ENCODE data around the gene FLNA.

FLNA gene

GRCh38 chrX:154369449-154370299 lies 4.8 kb downstream of the FLNA start:
- Histone ChIP-seq H2AFZ (ENCODE audit: low read length) (no peak overlapping the region), H3K4me3 (ENCODE audit: low read depth, low read length, poor library complexity, severe bottlenecking) (peak overlapping the region; percentile 92), H3K9ac (ENCODE audit: low read length) (peak overlapping the region; percentile 81), H3K27me3 (ENCODE audit: insufficient read depth, low read length) (no peaks in the 10 kb centered on the region), H3K27ac (ENCODE audit: low read depth, low read length, poor library complexity, severe bottlenecking) (peak overlapping the region; percentile 71), H3K36me3 (ENCODE audit: insufficient read depth, low read length) (no peaks in the 10 kb centered on the region), H3F3A (ENCODE audit: insufficient read depth, low read length) (no peaks in the 10 kb centered on the region), H3K79me2 (ENCODE audit: insufficient read depth, low read length) (no peaks in the 10 kb centered on the region), H3K4me2 (ENCODE audit: low read length) (peak overlapping the region; percentile 95), H4K20me1 (ENCODE audit: insufficient read depth, low read length) (no peaks in the 10 kb centered on the region), H3K9me3 (ENCODE audit: low read length) (no peaks in the 10 kb centered on the region), H3K4me1 (ENCODE audit: insufficient read depth, low read length, severe bottlenecking) (peaks cover 48% of the 10 kb centered on the region), H3K9me2 (ENCODE audit: low read depth, low read length) (no peaks in the 10 kb centered on the region)
- no peak for TF ChIP-seq EZH2 (IDR thresholded peaks at IDR 0.05; ENCODE audit: borderline replicate concordance, low read length)
- TF ChIP-seq, protein P1, sequence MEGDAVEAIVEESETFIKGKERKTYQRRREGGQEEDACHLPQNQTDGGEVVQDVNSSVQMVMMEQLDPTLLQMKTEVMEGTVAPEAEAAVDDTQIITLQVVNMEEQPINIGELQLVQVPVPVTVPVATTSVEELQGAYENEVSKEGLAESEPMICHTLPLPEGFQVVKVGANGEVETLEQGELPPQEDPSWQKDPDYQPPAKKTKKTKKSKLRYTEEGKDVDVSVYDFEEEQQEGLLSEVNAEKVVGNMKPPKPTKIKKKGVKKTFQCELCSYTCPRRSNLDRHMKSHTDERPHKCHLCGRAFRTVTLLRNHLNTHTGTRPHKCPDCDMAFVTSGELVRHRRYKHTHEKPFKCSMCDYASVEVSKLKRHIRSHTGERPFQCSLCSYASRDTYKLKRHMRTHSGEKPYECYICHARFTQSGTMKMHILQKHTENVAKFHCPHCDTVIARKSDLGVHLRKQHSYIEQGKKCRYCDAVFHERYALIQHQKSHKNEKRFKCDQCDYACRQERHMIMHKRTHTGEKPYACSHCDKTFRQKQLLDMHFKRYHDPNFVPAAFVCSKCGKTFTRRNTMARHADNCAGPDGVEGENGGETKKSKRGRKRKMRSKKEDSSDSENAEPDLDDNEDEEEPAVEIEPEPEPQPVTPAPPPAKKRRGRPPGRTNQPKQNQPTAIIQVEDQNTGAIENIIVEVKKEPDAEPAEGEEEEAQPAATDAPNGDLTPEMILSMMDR (IDR thresholded peaks at IDR 0.05; ENCODE audit: low read length), result no peak

DNA sequence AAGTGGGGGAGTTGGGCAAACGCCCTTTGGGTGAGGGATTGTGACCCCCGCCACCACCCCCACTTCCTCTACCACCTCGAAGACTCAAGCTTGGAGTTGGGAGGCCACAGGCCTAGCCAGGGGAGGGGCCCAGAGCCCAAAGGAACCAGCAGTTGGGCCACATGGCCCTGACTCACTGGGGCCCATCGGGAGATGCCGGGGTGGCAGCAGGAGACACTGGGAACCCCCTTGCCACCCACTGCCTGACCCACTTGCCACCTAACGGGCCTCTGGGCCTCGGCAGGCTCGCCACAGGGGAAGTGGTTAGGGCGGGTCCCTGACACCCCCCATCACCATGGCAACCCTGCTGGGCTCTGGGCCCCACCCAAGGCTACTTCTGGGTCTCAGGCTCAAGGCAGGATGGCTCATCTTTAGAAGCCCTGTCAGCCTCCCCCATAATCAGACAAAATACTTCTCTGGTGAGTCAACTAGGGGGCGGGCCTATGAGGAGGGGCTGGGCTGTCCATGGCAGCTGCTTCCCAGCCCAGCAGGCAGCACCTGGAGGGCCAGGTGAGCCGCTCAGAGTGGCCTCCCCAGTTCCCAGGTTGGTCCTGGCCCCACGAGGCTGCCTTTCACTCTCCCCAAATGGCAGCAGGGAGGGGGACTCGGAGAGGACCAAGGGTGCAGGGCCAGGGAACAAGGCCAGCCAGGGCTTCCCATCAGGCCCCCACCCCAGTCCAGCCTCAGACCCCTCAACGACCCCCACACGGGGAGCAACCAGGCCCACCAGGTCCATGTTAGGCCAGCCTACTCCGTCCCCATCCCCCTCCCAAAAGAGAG lies 5.6 kb downstream of the FLNA start:
- H3K9me3 ChIP-seq (ENCODE audit: low read length), result no peaks in the 10 kb centered on the region
- peaks cover 42% of the 10 kb centered on the region for H3K4me1 ChIP-seq (ENCODE audit: insufficient read depth, low read length, severe bottlenecking)
- H3K9ac ChIP-seq (ENCODE audit: low read length), result peak overlapping the region; percentile 35; the same call in 1 of the 2 replicates
- peak overlapping the region; percentile 95 for H3K4me2 ChIP-seq (ENCODE audit: low read length)
- H2AFZ ChIP-seq (ENCODE audit: low read length), result no peak overlapping the region
- no peaks in the 10 kb centered on the region for H4K20me1 ChIP-seq (ENCODE audit: insufficient read depth, low read length)
- no peaks in the 10 kb centered on the region for H3K79me2 ChIP-seq (ENCODE audit: insufficient read depth, low read length)
- H3K27me3 ChIP-seq (ENCODE audit: insufficient read depth, low read length), result no peaks in the 10 kb centered on the region
- no peaks in the 10 kb centered on the region for H3K9me2 ChIP-seq (ENCODE audit: low read depth, low read length)
- no peaks in the 10 kb centered on the region; the same call in 1 of the 2 replicates for H3K36me3 ChIP-seq (ENCODE audit: insufficient read depth, low read length)
- peak overlapping the region; percentile 37 for H3K27ac ChIP-seq (ENCODE audit: low read depth, low read length, poor library complexity, severe bottlenecking)
- TF ChIP-seq EZH2 (IDR thresholded peaks at IDR 0.05; ENCODE audit: borderline replicate concordance, low read length), result no peak
- TF ChIP-seq, protein P1 (IDR thresholded peaks at IDR 0.05; ENCODE audit: low read length), result no peak
- H3F3A ChIP-seq (ENCODE audit: insufficient read depth, low read length), result no peaks in the 10 kb centered on the region
- H3K4me3 ChIP-seq (ENCODE audit: low read depth, low read length, poor library complexity, severe bottlenecking), result peak overlapping the region; percentile 92

DNA sequence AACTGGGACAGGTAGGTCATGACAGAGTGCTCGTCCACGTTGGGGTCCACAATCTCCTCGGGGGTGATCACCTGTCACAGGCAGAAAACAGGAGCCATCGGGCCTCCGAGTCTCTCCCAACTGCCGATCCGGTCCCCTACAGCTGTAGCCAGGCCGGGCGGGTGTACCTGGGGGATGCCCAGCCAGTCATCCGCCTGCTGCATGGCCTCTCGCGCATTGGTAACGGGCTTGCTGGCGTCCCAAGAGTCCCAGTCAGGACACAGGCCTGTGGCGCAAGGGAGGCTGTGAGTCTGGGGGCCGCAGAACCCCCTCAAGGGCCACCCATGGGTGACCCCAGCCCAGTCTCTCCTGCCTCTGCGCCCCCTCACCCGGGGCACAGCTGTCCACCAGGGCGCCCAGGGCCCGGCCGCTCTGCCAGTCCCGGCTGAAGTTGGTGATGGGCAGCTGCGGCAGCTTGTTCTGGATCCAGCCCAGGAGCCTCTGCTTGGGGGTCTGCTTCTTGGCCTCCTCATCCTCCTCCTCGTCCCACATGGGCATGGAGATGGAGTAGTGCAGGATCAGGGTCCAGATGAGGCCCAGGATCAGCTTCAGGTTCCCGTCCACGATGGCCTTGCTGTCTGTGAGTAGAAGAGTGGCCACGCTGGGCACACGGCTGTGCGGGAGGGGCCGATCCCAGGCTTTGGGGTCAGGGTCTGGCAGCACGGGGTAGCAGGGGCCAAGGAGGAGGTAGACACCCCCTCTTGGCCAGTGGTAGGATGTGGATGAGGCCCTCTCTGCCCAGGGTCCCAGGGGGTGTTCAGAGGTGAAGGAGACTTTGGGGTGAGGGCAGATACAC lies 6.7 kb downstream of the FLNA start:
- H3K36me3 ChIP-seq (ENCODE audit: insufficient read depth, low read length), result peaks cover 2% of the 10 kb centered on the region
- H3K9ac ChIP-seq (ENCODE audit: low read length), result no peak overlapping the region

More for the DNA sequence above, 6.7 kb downstream of the FLNA start:
- Histone ChIP-seq H3K4me2 (ENCODE audit: low read length) (no peak overlapping the region), H3K9me3 (ENCODE audit: low read length) (no peaks in the 10 kb centered on the region), H4K20me1 (ENCODE audit: insufficient read depth, low read length) (no peaks in the 10 kb centered on the region), H3K27ac (ENCODE audit: low read depth, low read length, poor library complexity, severe bottlenecking) (no peak overlapping the region), H3K4me3 (ENCODE audit: low read depth, low read length, poor library complexity, severe bottlenecking) (no peak overlapping the region), H3K79me2 (ENCODE audit: insufficient read depth, low read length) (no peaks in the 10 kb centered on the region), H3F3A (ENCODE audit: insufficient read depth, low read length) (no peaks in the 10 kb centered on the region), H2AFZ (ENCODE audit: low read length) (no peak overlapping the region), H3K27me3 (ENCODE audit: insufficient read depth, low read length) (no peaks in the 10 kb centered on the region), H3K4me1 (ENCODE audit: insufficient read depth, low read length, severe bottlenecking) (peaks cover 31% of the 10 kb centered on the region), H3K9me2 (ENCODE audit: low read depth, low read length) (no peaks in the 10 kb centered on the region)
- TF ChIP-seq, protein P1 (IDR thresholded peaks at IDR 0.05; ENCODE audit: low read length), result no peak
- TF ChIP-seq EZH2 (IDR thresholded peaks at IDR 0.05; ENCODE audit: borderline replicate concordance, low read length), result no peak

Measured in OCI-LY1 (cell line).